Endothelial cell of umbilical vein (primary cell): ENCODE data around the gene MOK.

Experiments
- CTCF ChIP-seq, 2 donors: IDR thresholded peaks; 1 replicate in 1 of 2; 2 replicates in 1 of 2; pipeline ENCODE4 v1.5.1; 2011; ENCODE audit warnings: low read length in 2 of 2, mild to moderate bottlenecking in 2 of 2, moderate library complexity in 2 of 2, control low read depth in 1 of 2, inconsistent platforms in 1 of 2, low read depth in 1 of 2; ENCODE audit not compliant: insufficient read depth in 1 of 2; ENCODE audit errors: extremely low read depth in 1 of 2
- MYC ChIP-seq: IDR thresholded peaks from one replicate; pipeline ENCODE4 v1.6.1; 2011; ENCODE audit warnings: mild to moderate bottlenecking, low read depth, low read length

GRCh38 chr14:102246071-102246470 is 58.9 kb downstream of the MOK start:
- TF ChIP-seq CTCF (IDR thresholded peaks at IDR 0.05; ENCODE audit: extremely low read depth in 1 of 2, insufficient read depth in 1 of 2, low read depth in 1 of 2, low read length in 2 of 2) (no peak), MYC (no peak)
